ENCODE data around the gene NUSAP1.
"Not testable (repeated sequence)": the region's sequence is repeated elsewhere in the genome, so short reads cannot be mapped to it uniquely, and the experiment has no call there.

NUSAP1 gene

GRCh38 chr15:41333026-41333562, 413 bp downstream of the NUSAP1 start:
- DNase-seq: no peak

- DNase-seq: no peak
These were observed 1.8 kb downstream of the NUSAP1 start for GRCh38 chr15:41334293-41335120.

- no peak for DNase-seq
These were observed 3.9 kb downstream of the NUSAP1 start for GRCh38 chr15:41336549-41336948.

GRCh38 chr15:41337047-41337446, 4.4 kb downstream of the NUSAP1 start:
- no peak for DNase-seq

GRCh38 chr15:41337631-41338522, 5.2 kb downstream of the NUSAP1 start:
- no peak for DNase-seq

- no peak for DNase-seq
These were observed 7.6 kb downstream of the NUSAP1 start for GRCh38 chr15:41340189-41340695.

- no peak for DNase-seq
These were observed 8.8 kb downstream of the NUSAP1 start for GRCh38 chr15:41341519-41341918.

- DNase-seq: no peak
These were observed 14.6 kb downstream of the NUSAP1 start for GRCh38 chr15:41347236-41347635.

GRCh38 chr15:41350057-41350717, 17.5 kb downstream of the NUSAP1 start:
- DNase-seq: no peak

GRCh38 chr15:41354371-41354770, 21.7 kb downstream of the NUSAP1 start:
- no peak for DNase-seq

GRCh38 chr15:41367418-41367817, 34.7 kb downstream of the NUSAP1 start:
- DNase-seq: no peak

GRCh38 chr15:41377978-41378377, 45.3 kb downstream of the NUSAP1 start:
- DNase-seq: no peak

GRCh38 chr15:41383974-41384749, 51.5 kb downstream of the NUSAP1 start:
- DNase-seq: not testable (repeated sequence)

- DNase-seq: no peak
These were observed 55.0 kb downstream of the NUSAP1 start for GRCh38 chr15:41387646-41388045.

GRCh38 chr15:41392659-41393058, 60.0 kb downstream of the NUSAP1 start:
- DNase-seq: no peak

- DNase-seq: no peak
These were observed 62.2 kb downstream of the NUSAP1 start for GRCh38 chr15:41394924-41395323.

GRCh38 chr15:41396111-41396510, 63.4 kb downstream of the NUSAP1 start:
- DNase-seq: no peak

GRCh38 chr15:41401904-41402267, 69.2 kb downstream of the NUSAP1 start:
- no peak for DNase-seq

GRCh38 chr15:41407341-41407740, 74.7 kb downstream of the NUSAP1 start:
- no peak for DNase-seq

GRCh38 chr15:41408234-41408641, 75.6 kb downstream of the NUSAP1 start:
- no peak for DNase-seq

GRCh38 chr15:41411031-41411430, 78.3 kb downstream of the NUSAP1 start:
- no peak for DNase-seq

- no peak for DNase-seq
These were observed 78.8 kb downstream of the NUSAP1 start for GRCh38 chr15:41411441-41411840.
